WERI-Rb-1 (cell line): ENCODE measurements around the gene NCAPG2.

Experiments used
- DNase-seq: peaks from one replicate; pipeline ENCODE4 v3.0.0-alpha.2; 2020
- H3K27ac ChIP-seq: fragments of 250-450 bp; sonication (Bioruptor Pico); 2 replicates; pipeline ENCODE4 v1.5.1; 2020; ENCODE audit warnings: mild to moderate bottlenecking, moderate library complexity
- H3K27me3 ChIP-seq: fragments of 250-450 bp; sonication (Bioruptor Pico); 2 replicates; pipeline ENCODE4 v1.5.1; 2021; ENCODE audit warnings: mild to moderate bottlenecking, low read depth, moderate library complexity; ENCODE audit not compliant: insufficient read depth, severe bottlenecking
- H3K36me3 ChIP-seq: fragments of 250-450 bp; sonication (Bioruptor Pico); 2 replicates; pipeline ENCODE4 v1.5.1; 2020; ENCODE audit warnings: mild to moderate bottlenecking, moderate library complexity
- H3K4me3 ChIP-seq: 2 replicates; pipeline ENCODE4 v1.5.1; 2011; ENCODE audit warnings: low read depth, mild to moderate bottlenecking, control low read depth, low read length
- H3K9me3 ChIP-seq: fragments of 250-450 bp; sonication (Bioruptor Pico); 2 replicates; pipeline ENCODE4 v1.5.1; 2021; ENCODE audit warnings: mild to moderate bottlenecking, moderate library complexity; ENCODE audit not compliant: severe bottlenecking
- TF ChIP-seq, protein P1 (sequence below): IDR thresholded peaks from 2 replicates; pipeline ENCODE4 v1.5.1; 2011; ENCODE audit warnings: low read depth, mild to moderate bottlenecking, control low read depth, inconsistent platforms, low read length

Gene NCAPG2

DNA sequence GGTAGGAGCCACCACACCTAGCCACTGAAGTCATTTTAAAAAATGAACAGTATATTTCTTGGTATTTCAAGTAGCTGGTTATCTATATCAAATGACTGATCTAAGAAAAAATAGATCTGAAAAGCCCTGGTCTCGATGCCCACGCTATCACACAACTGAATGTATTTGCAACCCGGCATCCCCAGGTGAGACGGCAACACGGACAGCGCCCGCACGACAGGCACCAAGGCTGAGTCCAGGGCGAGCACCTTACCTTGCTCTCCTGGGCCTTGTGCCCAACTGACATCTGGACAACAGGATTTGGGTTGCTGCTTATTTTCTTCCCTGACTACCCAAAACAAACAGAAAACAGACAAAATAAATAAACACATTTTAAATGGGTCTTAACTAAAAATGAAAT is 44.8 kb upstream of the NCAPG2 start:
- no peak for DNase-seq
- H3K9me3 ChIP-seq, result no peaks in the 10 kb centered on the region
- TF ChIP-seq, protein P1, sequence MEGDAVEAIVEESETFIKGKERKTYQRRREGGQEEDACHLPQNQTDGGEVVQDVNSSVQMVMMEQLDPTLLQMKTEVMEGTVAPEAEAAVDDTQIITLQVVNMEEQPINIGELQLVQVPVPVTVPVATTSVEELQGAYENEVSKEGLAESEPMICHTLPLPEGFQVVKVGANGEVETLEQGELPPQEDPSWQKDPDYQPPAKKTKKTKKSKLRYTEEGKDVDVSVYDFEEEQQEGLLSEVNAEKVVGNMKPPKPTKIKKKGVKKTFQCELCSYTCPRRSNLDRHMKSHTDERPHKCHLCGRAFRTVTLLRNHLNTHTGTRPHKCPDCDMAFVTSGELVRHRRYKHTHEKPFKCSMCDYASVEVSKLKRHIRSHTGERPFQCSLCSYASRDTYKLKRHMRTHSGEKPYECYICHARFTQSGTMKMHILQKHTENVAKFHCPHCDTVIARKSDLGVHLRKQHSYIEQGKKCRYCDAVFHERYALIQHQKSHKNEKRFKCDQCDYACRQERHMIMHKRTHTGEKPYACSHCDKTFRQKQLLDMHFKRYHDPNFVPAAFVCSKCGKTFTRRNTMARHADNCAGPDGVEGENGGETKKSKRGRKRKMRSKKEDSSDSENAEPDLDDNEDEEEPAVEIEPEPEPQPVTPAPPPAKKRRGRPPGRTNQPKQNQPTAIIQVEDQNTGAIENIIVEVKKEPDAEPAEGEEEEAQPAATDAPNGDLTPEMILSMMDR, result no peak
- H3K27ac ChIP-seq, result no peak overlapping the region
- no peaks in the 10 kb centered on the region; the same call in 1 of the 2 replicates for H3K36me3 ChIP-seq
- no peaks in the 10 kb centered on the region for H3K27me3 ChIP-seq
- H3K4me3 ChIP-seq, result no peak overlapping the region

- no peaks in the 10 kb centered on the region; the same call in 1 of the 2 replicates for H3K36me3 ChIP-seq
- no peak overlapping the region for H3K4me3 ChIP-seq
- TF ChIP-seq, protein P1, result no peak
Measured at GRCh38 chr7:158748335-158748734, 43.7 kb upstream of the NCAPG2 start.

DNA sequence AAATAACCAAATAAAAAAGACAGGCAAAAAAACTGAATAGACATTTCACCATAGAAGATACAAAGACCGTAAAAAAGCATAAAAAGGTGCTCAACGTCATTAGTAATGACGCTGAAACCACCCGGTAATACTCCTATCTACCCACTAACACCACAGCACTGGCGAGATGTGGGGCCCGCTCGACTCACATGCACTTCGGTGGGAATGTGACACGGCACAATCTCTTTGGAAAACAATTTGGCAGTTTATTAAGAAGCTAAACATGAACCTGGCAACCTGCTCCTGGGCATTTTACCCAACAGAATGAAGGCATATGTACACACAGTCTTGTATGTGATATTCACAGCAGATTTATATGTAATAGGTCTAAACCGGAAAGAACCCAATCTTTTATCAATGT is 42.8 kb upstream of the NCAPG2 start:
- H3K27ac ChIP-seq, result no peak overlapping the region
- TF ChIP-seq, protein P1, result no peak
- no peak for DNase-seq
- no peak overlapping the region for H3K4me3 ChIP-seq
- no peaks in the 10 kb centered on the region for H3K9me3 ChIP-seq
- no peaks in the 10 kb centered on the region; the same call in 1 of the 2 replicates for H3K36me3 ChIP-seq
- no peaks in the 10 kb centered on the region for H3K27me3 ChIP-seq

More at GRCh38 chr7:158748335-158748734, 43.7 kb upstream of the NCAPG2 start:
- DNase-seq, result no peak
- no peaks in the 10 kb centered on the region for H3K9me3 ChIP-seq
- no peaks in the 10 kb centered on the region for H3K27me3 ChIP-seq
- no peak overlapping the region for H3K27ac ChIP-seq

DNA sequence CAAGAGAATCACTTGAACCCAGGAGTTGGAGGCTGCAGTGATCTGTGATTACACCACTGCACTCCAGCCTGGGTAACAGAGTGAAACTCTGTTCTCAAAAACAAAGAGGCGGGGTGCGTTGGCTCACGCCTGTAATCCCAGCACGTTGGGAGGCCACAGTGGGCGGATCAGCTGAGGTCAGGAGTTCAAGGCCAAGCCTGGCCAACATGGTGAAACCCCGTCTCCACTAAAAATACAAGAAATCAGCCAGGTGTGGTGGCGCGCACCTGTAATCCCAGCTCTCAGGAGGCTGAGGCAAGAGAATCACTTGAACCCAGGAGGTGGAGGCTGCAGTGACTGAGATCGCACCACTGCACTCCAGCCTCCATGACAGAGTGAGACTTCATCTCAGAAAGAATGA is 42.4 kb upstream of the NCAPG2 start:
- TF ChIP-seq, protein P1, result no peak
- no peaks in the 10 kb centered on the region; the same call in 1 of the 2 replicates for H3K36me3 ChIP-seq
- no peak for DNase-seq
- H3K9me3 ChIP-seq, result no peaks in the 10 kb centered on the region
- no peak overlapping the region for H3K4me3 ChIP-seq
- no peaks in the 10 kb centered on the region for H3K27me3 ChIP-seq
- H3K27ac ChIP-seq, result no peak overlapping the region

DNA sequence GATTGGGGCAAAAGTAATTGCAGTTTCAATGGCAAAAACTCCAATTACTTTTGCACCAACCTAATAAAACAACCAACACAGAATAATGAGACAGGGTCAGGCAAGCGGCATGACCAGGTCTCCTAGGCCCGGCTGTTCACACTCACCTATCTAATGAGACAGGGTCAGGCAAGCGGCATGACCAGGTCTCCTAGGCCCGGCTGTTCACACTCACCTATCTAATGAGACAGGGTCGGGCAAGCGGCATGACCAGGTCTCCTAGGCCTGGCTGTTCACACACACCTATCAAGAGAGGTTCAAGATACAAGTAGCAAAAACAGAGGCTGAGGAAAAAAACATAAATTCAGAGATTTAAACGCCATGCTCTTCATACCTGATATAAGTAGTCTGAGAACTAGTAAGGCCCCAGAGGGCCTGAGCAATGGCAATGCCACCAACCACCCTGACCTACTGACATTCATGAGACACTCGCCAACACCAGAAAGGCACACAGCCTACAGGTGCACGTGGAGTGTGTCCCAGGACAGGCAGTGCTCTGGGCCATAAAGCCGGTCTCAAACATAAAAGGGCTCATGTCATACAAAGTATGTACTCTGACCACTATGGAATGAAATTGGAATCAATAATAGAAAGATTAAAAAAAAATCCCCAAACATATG is 40.6 kb upstream of the NCAPG2 start:
- Histone ChIP-seq H3K9me3 (no peaks in the 10 kb centered on the region), H3K27ac (no peak overlapping the region), H3K27me3 (no peaks in the 10 kb centered on the region), H3K36me3 (peaks cover 15% of the 10 kb centered on the region), H3K4me3 (no peak overlapping the region)
- TF ChIP-seq, protein P1, result no peak
- DNase-seq, result no peak

DNA sequence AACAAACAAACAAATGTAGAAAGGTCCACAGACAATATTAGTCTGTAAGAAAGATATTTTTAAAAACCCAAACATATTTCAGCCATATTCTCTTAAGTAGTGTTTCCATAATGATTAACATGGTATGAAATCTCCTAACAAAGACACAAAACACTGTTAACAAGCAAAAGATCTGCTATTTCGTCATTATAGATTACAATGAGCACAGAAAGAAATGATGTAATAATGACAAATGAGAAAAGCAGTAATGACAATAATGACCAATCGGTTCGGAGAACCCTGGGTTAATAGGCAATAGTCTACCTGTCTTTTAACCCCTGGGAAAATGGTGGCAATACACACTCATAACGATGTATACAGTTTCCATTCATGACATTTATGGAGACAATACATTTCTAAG is 39.5 kb upstream of the NCAPG2 start:
- DNase-seq, result no peak
- Histone ChIP-seq H3K27me3 (no peaks in the 10 kb centered on the region), H3K27ac (no peak overlapping the region), H3K9me3 (no peaks in the 10 kb centered on the region), H3K4me3 (no peak overlapping the region), H3K36me3 (peaks cover 19% of the 10 kb centered on the region)
- TF ChIP-seq, protein P1, result no peak
